Measurements from ENCODE around the gene TBATA. TPM values are rescaled to one million over a fixed set of nuclear protein-coding genes. Genes with fewer than 3 reads are reported as not detected.

The TBATA gene
- total RNA-seq, 1 donor from 2014 or later: not detected

- DNase-seq (ENCODE audit: low spot score) (peak; percentile 57), ATAC-seq (no peak)
- intact Hi-C loops (cut with DNase I): loop anchor here (10.0 kb wide), 1 partner anchor 287 kb away; no protein-coding TSS in a partner anchor
Observed at GRCh38 chr10:70751356-70751755, 33.8 kb downstream of the TBATA start.

- ATAC-seq (no peak), DNase-seq (ENCODE audit: low spot score) (peak; percentile 19)
- intact Hi-C loops (cut with DNase I): loop anchor here (10.0 kb wide), 1 partner anchor 285 kb away; no protein-coding TSS in a partner anchor
Observed at GRCh38 chr10:70750156-70750703, 34.9 kb downstream of the TBATA start.

- intact Hi-C loops (cut with DNase I): loop anchor here (10.0 kb wide), 1 partner anchor 285 kb away; no protein-coding TSS in a partner anchor
- no peak for ATAC-seq
- DNase-seq (ENCODE audit: low spot score): peak; percentile 37
Observed at GRCh38 chr10:70749756-70750155, 35.4 kb downstream of the TBATA start.

GRCh38 chr10:70748801-70749573 lies 36.2 kb downstream of the TBATA start:
- DNase-seq (ENCODE audit: low spot score) (peak; percentile 43), ATAC-seq (no peak)
- intact Hi-C loops (cut with DNase I): no loop called here

GRCh38 chr10:70748305-70748704 lies 36.9 kb downstream of the TBATA start:
- ATAC-seq (no peak), DNase-seq (ENCODE audit: low spot score) (peak; percentile 46)
- intact Hi-C loops (cut with DNase I): no loop called here

GRCh38 chr10:70747192-70747965 lies 37.8 kb downstream of the TBATA start:
- ATAC-seq (no peak), DNase-seq (ENCODE audit: low spot score) (peak; percentile 53)
- intact Hi-C loops (cut with DNase I): no loop called here

- ATAC-seq (no peak), DNase-seq (ENCODE audit: low spot score) (peak; percentile 21)
- intact Hi-C loops (cut with DNase I): no loop called here
Observed at GRCh38 chr10:70745555-70745954, 39.6 kb downstream of the TBATA start.

GRCh38 chr10:70744617-70745143 lies 40.5 kb downstream of the TBATA start:
- intact Hi-C loops (cut with DNase I): no loop called here
- no peak for ATAC-seq
- DNase-seq (ENCODE audit: low spot score): peak; percentile 21

- no peak for ATAC-seq
- DNase-seq (ENCODE audit: low spot score): peak; percentile 53
- intact Hi-C loops (cut with DNase I): no loop called here
Observed at GRCh38 chr10:70743879-70744278, 41.3 kb downstream of the TBATA start.

- DNase-seq (ENCODE audit: low spot score): peak; percentile 60
- intact Hi-C loops (cut with DNase I): no loop called here
- no peak for ATAC-seq
Observed at GRCh38 chr10:70743430-70743788, 41.8 kb downstream of the TBATA start.

- ATAC-seq: peak; percentile 59
- peak; percentile 61 for DNase-seq (ENCODE audit: low spot score)
- intact Hi-C loops (cut with DNase I): no loop called here
Observed at GRCh38 chr10:70742537-70743429, 42.4 kb downstream of the TBATA start.

- no peak for DNase-seq (ENCODE audit: low spot score)
- ATAC-seq: no peak
- intact Hi-C loops (cut with DNase I): no loop called here
Observed at GRCh38 chr10:70740406-70741288, 44.5 kb downstream of the TBATA start.

GRCh38 chr10:70738761-70739121 lies 46.4 kb downstream of the TBATA start:
- ATAC-seq (no peak), DNase-seq (ENCODE audit: low spot score) (no peak)
- intact Hi-C loops (cut with DNase I): no loop called here

GRCh38 chr10:70738006-70738760 lies 47.0 kb downstream of the TBATA start:
- no peak for DNase-seq (ENCODE audit: low spot score)

GRCh38 chr10:70737250-70737649 lies 47.9 kb downstream of the TBATA start:
- ATAC-seq (no peak), DNase-seq (ENCODE audit: low spot score) (no peak)
- intact Hi-C loops (cut with DNase I): no loop called here

More at GRCh38 chr10:70738006-70738760, 47.0 kb downstream of the TBATA start:
- ATAC-seq: peak; percentile 67
- intact Hi-C loops (cut with DNase I): no loop called here

GRCh38 chr10:70736525-70736924 lies 48.7 kb downstream of the TBATA start:
- DNase-seq (ENCODE audit: low spot score): no peak
- ATAC-seq: no peak
- intact Hi-C loops (cut with DNase I): no loop called here

- intact Hi-C loops (cut with DNase I): no loop called here
- no peak for ATAC-seq
- no peak for DNase-seq (ENCODE audit: low spot score)
Observed at GRCh38 chr10:70735161-70735560, 50.0 kb downstream of the TBATA start.
